Astrocyte (in vitro differentiated cells and primary cell): ENCODE results near the gene PIK3R4. TPM values are rescaled to one million over a fixed set of nuclear protein-coding genes. Genes with fewer than 3 reads are reported as not detected.

Experiments used
- DNase-seq: peaks from one replicate; pipeline ENCODE4 v3.0.0-alpha.2; 2010; ENCODE audit warnings: low read depth
- FAIRE-seq: peaks from 2 replicates; lab custom pipeline; 2011; peaks lifted over from hg19 to GRCh38; lab: Jason Lieb, UNC
- H2AFZ ChIP-seq: 2 replicates; pipeline ENCODE4 v1.6.0; 2012; ENCODE audit warnings: low read depth, low read length, inconsistent platforms
- H3K27ac ChIP-seq: 2 replicates; pipeline ENCODE4 v1.5.1; 2011; ENCODE audit warnings: low read depth, low read length, inconsistent platforms
- H3K27me3 ChIP-seq: 2 replicates; pipeline ENCODE4 v1.6.0; 2011; ENCODE audit warnings: low read length, inconsistent platforms; ENCODE audit not compliant: insufficient read depth
- H3K36me3 ChIP-seq: 2 replicates; pipeline ENCODE4 v1.5.1; 2011; ENCODE audit warnings: low read length, inconsistent platforms; ENCODE audit not compliant: insufficient read depth
- H3K4me1 ChIP-seq: 2 replicates; pipeline ENCODE4 v1.5.1; 2011; ENCODE audit warnings: low read length, inconsistent platforms; ENCODE audit not compliant: insufficient read depth
- H3K4me2 ChIP-seq: 2 replicates; pipeline ENCODE4 v1.6.0; 2012; ENCODE audit warnings: low read length, inconsistent platforms
- H3K4me3 ChIP-seq: 2 replicates; pipeline ENCODE4 v1.5.1; 2011; ENCODE audit warnings: low read depth, mild to moderate bottlenecking, low read length, inconsistent platforms; ENCODE audit not compliant: insufficient read depth
- H3K79me2 ChIP-seq: 2 replicates; pipeline ENCODE4 v1.6.0; 2012; ENCODE audit warnings: mild to moderate bottlenecking, low read length, inconsistent platforms; ENCODE audit not compliant: insufficient read depth
- H3K9ac ChIP-seq: 2 replicates; pipeline ENCODE4 v1.6.0; 2012; ENCODE audit warnings: mild to moderate bottlenecking, low read length, inconsistent platforms
- H3K9me3 ChIP-seq: 2 replicates; pipeline ENCODE4 v1.5.1; 2012; ENCODE audit warnings: low read depth, mild to moderate bottlenecking, low read length, inconsistent platforms; ENCODE audit not compliant: insufficient read depth
- H4K20me1 ChIP-seq: 2 replicates; pipeline ENCODE4 v1.6.0; 2012; ENCODE audit warnings: low read length, inconsistent platforms; ENCODE audit not compliant: insufficient read depth
- H3K27ac Mint-ChIP-seq: one replicate; pipeline ENCODE4 v1.8.0; 2021; ENCODE audit warnings: mild to moderate bottlenecking, mixed read lengths; ENCODE audit not compliant: unreplicated experiment
- H3K27me3 Mint-ChIP-seq: one replicate; pipeline ENCODE4 v1.8.0; 2021; ENCODE audit warnings: low read depth, mixed read lengths; ENCODE audit not compliant: unreplicated experiment
- H3K36me3 Mint-ChIP-seq: one replicate; pipeline ENCODE4 v1.8.0; 2021; ENCODE audit warnings: low read depth, mixed read lengths; ENCODE audit not compliant: unreplicated experiment
- H3K4me1 Mint-ChIP-seq: one replicate; pipeline ENCODE4 v1.8.0; 2021; ENCODE audit warnings: low read depth, mixed read lengths; ENCODE audit not compliant: unreplicated experiment
- H3K4me3 Mint-ChIP-seq: one replicate; pipeline ENCODE4 v1.8.0; 2021; ENCODE audit warnings: mild to moderate bottlenecking, moderate library complexity, mixed read lengths; ENCODE audit not compliant: unreplicated experiment
- H3K9me3 Mint-ChIP-seq: one replicate; pipeline ENCODE4 v1.8.0; 2021; ENCODE audit warnings: mild to moderate bottlenecking, mixed read lengths; ENCODE audit not compliant: unreplicated experiment
- EZH2 ChIP-seq: IDR thresholded peaks from 2 replicates; pipeline ENCODE4 v1.6.1; 2012; ENCODE audit warnings: mild to moderate bottlenecking, low read length, inconsistent platforms; ENCODE audit not compliant: insufficient read depth
- total RNA-seq: library from RNA; stranded (reverse); gene quantifications from 2 replicates; pipeline ENCODE4 v1.2.1, GENCODE V29; 2021
- TF ChIP-seq, protein P1 (sequence below): IDR thresholded peaks from 2 replicates; pipeline ENCODE4 v1.5.1; 2011; ENCODE audit warnings: low read depth, mild to moderate bottlenecking, inconsistent platforms, low read length, moderate library complexity; ENCODE audit not compliant: insufficient read depth

Gene PIK3R4
- total RNA-seq, 1 donor from 2014 or later = 22.2 TPM

- H3K27me3 Mint-ChIP-seq = no peaks in the 10 kb centered on the region
Observed at GRCh38 chr3:130635978-130636377, 110.7 kb downstream of the PIK3R4 start.

GRCh38 chr3:130635285-130635684 lies 111.3 kb downstream of the PIK3R4 start:
- no peaks in the 10 kb centered on the region for H3K79me2 ChIP-seq
- H4K20me1 ChIP-seq = no peaks in the 10 kb centered on the region
- H3K27ac ChIP-seq = no peak overlapping the region
- no peak overlapping the region for H3K4me3 ChIP-seq
- no peak overlapping the region for H3K4me3 Mint-ChIP-seq
- no peaks in the 10 kb centered on the region for H3K36me3 Mint-ChIP-seq
- no peak for DNase-seq
- no peaks in the 10 kb centered on the region for H3K27me3 ChIP-seq
- no peaks in the 10 kb centered on the region for H3K36me3 ChIP-seq
- H3K27ac Mint-ChIP-seq = no peak overlapping the region
- H3K9me3 ChIP-seq = no peaks in the 10 kb centered on the region
- TF ChIP-seq, protein P1, sequence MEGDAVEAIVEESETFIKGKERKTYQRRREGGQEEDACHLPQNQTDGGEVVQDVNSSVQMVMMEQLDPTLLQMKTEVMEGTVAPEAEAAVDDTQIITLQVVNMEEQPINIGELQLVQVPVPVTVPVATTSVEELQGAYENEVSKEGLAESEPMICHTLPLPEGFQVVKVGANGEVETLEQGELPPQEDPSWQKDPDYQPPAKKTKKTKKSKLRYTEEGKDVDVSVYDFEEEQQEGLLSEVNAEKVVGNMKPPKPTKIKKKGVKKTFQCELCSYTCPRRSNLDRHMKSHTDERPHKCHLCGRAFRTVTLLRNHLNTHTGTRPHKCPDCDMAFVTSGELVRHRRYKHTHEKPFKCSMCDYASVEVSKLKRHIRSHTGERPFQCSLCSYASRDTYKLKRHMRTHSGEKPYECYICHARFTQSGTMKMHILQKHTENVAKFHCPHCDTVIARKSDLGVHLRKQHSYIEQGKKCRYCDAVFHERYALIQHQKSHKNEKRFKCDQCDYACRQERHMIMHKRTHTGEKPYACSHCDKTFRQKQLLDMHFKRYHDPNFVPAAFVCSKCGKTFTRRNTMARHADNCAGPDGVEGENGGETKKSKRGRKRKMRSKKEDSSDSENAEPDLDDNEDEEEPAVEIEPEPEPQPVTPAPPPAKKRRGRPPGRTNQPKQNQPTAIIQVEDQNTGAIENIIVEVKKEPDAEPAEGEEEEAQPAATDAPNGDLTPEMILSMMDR = no peak
- TF ChIP-seq EZH2 = no peak
- no peak overlapping the region for H3K4me2 ChIP-seq
- no peak for FAIRE-seq
- no peak overlapping the region for H2AFZ ChIP-seq
- no peaks in the 10 kb centered on the region for H3K27me3 Mint-ChIP-seq
- no peaks in the 10 kb centered on the region for H3K9me3 Mint-ChIP-seq
- H3K9ac ChIP-seq = no peak overlapping the region
- no peaks in the 10 kb centered on the region for H3K4me1 ChIP-seq
- no peaks in the 10 kb centered on the region for H3K4me1 Mint-ChIP-seq

More at GRCh38 chr3:130635978-130636377, 110.7 kb downstream of the PIK3R4 start:
- no peak overlapping the region for H3K4me3 ChIP-seq
- no peak overlapping the region for H3K9ac ChIP-seq
- no peaks in the 10 kb centered on the region for H3K27me3 ChIP-seq
- FAIRE-seq (no peak), DNase-seq (no peak)
- Mint-ChIP-seq H3K4me3 (no peak overlapping the region), H3K9me3 (no peaks in the 10 kb centered on the region), H3K4me1 (no peaks in the 10 kb centered on the region), H3K36me3 (no peaks in the 10 kb centered on the region), H3K27ac (no peak overlapping the region)
- no peaks in the 10 kb centered on the region for H3K36me3 ChIP-seq
- no peaks in the 10 kb centered on the region for H3K9me3 ChIP-seq
- H3K27ac ChIP-seq = no peak overlapping the region
- no peak overlapping the region for H2AFZ ChIP-seq
- TF ChIP-seq, protein P1 = no peak
- TF ChIP-seq EZH2 = no peak
- H3K4me1 ChIP-seq = no peaks in the 10 kb centered on the region
- H4K20me1 ChIP-seq = no peaks in the 10 kb centered on the region
- no peak overlapping the region for H3K4me2 ChIP-seq
- H3K79me2 ChIP-seq = no peaks in the 10 kb centered on the region

Other genes starting within 250 kb of the PIK3R4 start
- gene COL6A6, start 229.7 kb downstream of the PIK3R4 start, total RNA-seq = 0.09 and 0.12 TPM in 2 replicates
- 132 TPM in 2 replicates for gene ATP2C1, start 147.3 kb upstream of the PIK3R4 start, total RNA-seq